ENCODE measurements around the gene PDCD1.

The PDCD1 gene

DNA sequence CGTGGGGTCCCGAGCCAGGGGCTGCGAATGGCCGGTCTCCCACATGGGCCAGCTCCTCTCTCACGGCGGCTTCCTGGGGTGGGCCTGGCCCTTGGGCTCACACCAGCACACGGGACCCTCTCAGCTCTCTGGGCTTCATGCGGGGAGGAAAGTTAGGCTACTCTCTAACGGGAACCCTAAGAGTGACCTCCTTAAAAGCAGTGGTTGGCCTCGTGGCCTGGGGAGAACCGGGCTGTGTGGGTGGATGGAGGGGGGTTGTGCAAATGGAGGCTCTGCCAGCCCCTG is 36.7 kb upstream of the PDCD1 start:
- no peak for DNase-seq

DNA sequence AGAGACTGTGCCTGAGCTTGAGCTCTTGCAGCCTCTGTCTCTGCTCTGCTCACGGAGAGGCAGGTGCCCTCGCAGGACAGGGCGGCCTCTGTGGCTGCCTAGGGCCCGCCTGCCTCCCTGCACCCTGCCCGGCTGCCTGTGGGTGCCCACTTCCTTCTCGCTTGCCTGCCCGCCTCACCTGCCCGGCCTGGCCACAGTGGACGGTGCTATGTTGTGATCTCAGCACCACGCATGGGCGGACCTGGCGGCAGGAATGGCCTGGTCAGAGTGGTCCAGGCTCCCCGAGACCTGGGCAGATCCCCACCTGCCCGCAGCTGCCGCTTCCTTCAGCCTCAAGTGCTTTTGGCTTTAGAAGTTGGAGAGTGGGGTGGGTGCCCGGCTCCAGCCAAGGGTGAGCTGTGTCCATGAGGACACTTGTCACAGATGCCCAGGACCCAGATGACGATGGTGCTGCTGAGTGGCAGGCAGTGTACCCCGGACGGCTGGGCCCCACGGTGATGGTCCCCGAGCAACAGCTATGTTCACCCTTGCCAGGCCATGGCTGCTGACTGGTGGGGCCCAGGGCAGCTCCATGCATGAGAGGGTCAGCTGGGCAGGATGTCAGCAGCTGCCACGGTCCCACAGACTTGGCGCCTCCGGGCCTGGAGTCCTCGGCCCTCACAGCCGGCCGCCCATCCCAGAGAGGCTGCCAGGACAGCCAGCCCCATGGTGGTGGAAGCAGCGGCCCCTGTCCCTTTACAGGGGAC is 36.2 kb upstream of the PDCD1 start:
- no peak for DNase-seq

DNA sequence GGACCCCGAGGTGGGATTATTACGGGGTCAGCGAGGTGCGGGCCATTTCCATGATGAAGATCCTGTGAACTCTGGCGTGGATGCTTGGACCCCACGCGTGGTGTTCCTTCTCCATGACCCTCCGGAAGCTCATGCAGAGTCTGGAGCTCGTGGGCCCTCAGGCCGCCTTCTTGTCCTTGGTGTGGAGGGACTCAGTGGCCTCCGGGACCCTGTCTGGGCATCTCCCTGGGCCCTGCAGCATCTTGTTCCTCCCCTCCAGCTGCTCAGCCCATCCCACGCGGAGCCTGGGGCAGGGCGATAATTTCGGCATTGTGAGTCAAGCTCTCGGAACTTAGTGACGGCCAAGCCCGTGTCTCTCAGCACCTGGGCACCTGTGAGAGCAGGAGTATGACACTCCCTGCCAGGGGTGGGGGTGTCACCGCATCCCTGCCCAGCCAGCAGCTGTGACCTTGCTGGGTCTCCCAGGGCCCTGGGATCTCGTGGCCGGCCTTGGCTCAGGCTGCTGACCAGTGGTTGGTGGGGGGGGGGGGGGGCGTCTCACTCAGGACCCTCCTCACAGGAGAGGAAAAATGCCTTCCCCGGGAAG is 35.5 kb upstream of the PDCD1 start:
- no peak for DNase-seq

DNA sequence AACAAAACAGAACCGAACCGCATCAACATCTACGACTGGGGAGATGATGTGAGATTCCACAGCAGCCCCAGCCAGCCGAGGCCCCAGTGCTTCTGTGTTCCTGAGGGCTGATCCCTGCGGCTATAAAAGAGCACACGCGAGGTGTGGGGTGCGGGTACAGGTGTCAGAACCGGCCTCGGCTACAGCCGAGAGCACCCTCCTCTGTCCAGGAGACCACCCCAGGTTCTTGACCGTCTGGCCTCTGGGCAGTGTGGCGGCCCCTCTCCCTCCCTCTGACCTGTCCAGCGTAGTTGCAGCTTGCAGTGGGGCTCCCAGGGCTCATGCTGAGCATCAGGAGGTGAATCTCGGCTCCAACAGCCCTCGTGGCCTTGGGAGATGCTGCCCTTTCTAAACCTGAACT is 34.6 kb upstream of the PDCD1 start:
- DNase-seq: no peak

DNA sequence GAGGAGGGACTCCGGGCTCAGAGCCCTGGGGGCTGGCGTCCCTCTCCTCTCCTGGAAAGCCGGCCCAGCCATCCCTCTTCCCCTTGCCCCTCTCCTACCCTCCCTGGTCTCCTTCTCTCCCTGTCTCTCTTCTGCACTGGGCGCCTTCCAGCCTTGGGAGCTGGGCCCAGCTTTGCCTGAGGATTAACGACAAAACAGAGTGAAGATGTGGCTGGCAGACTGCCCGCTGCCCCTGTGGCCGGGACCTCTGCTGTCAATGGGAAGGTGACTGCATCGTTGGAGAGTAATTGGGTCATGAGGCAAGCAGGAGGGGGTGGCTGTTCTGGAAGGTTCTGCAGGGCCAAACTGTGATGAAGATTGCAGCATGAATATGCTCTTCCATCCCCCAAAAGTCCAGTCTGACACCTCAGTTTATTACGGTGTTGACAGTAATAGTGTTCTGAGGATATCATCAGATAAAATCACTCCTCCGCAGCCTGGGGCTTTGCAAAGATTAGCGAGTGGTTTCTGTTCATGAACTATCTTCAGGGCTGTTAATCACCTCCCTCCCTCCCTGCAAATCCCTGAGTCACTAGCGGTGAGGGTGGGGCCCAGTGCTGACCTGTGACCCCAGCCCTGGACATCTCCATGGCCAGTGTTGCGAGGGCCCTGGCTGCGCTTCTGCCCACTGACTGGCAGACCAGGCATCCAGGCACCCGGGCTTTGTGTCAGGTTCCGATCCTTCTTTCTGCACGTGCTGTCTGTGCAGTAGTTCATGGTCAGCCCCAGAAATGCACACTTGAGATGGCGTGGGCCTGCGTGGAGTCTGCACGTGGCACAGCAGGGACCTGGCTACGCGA is 33.8 kb upstream of the PDCD1 start:
- DNase-seq: no peak

DNA sequence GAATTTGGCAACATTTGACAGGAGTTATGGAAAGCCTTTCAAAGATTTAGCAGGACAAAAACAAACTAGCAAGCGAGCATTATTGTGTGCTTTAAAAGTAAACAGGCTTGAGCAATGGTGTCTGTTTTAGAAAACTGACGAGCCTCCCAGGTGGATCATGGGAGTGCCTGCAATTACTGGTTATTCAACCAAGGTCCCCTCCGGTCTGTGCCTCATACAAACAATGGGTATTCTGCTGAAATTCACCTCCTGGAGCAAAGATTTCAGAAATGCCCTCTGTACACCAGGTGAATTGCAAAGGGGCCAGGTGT is 33.2 kb upstream of the PDCD1 start:
- no peak for DNase-seq

GRCh38 chr2:241891315-241891987 is 32.8 kb upstream of the PDCD1 start:
- no peak for DNase-seq

DNA sequence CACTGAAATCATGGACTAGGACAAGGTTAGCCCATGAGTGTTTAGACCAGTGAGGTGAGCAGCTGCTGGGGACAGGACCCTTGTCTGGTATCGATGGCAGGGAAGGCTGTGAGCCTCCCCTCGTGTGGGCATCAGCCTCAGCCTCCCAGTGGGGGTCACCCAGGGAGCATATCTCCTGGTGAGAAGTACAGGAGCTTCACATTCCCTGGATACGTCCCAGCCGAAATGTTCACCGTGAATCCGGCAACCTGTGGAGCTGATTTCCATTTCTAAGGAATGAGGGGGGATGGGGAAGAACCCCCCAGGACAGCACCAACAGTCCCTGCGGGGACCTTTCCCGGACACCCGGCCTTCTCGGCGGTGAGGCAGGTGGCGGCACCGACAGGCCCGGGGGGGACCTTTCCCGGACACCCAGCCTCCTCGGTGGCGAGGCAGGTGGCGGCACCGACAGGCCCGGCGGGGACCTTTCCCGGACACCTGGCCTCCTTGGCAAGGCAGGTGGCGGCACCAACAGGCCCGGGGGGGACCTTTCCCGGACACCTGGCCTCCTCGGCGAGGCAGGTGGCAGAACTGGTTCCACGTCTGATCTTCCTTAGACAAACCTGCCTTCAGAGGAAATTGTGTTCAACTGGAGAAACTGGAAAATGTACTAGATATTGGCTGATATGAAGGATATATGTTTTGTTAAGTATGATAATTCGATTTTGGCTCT is 32.0 kb upstream of the PDCD1 start:
- DNase-seq: no peak

DNA sequence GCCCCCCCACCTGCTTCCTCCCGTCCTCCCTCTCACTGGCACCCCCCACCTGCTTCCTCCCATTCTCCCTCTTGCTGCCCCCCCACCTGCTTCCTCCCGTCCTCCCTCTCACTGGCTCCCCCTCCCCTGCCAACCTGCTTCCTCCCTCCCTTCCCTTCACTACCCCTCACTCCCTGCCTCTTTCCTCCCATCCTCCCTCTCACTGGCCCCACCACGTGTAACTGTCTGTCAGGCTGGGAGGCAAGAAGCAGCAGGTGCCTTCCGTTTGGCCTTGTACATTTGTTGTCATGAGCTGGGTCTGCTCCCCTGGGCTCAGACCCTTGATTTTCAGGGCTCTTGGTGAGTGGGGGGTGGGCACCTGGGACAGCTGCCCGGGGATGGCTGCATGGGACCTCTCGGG is 29.9 kb upstream of the PDCD1 start:
- DNase-seq: no peak

- peak; percentile 15 for DNase-seq
Measured at GRCh38 chr2:241887806-241888522, 29.3 kb upstream of the PDCD1 start.

DNA sequence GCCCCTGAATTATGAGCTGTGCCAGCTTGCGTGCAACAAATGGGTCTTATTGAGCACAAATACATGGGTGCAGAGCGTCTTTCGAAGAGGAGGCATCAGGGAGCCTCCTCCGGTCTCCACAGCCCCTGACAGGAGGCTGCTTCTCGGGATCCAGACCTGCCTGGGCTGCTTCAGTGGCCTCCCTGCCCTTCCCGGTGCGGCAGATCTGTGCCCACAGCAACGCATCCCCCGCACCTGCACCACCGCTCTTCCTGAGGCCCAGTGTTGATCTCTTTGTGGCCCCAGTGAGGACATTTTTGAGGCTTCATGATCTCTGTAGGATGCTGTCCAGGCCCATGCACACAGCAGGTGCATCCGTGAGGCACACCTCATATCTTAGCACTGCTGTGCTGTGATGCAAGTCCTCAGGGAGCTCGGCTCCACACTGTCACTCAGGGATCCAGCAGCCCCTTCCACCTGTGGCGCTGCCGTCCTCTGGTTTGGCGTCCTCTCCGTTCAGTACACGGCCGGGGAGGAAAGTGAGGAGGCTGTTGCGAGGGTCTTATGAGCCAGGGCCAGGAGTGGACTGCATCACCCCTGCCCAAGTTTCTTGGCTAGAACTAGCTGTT is 28.2 kb upstream of the PDCD1 start:
- DNase-seq: no peak

- peak; percentile 39 for DNase-seq
Measured at GRCh38 chr2:241885946-241886643, 27.4 kb upstream of the PDCD1 start.

GRCh38 chr2:241885291-241885945 is 26.7 kb upstream of the PDCD1 start:
- peak; percentile 68 for DNase-seq

GRCh38 chr2:241884951-241885290 is 26.2 kb upstream of the PDCD1 start:
- no peak for DNase-seq

GRCh38 chr2:241882091-241882625 is 23.5 kb upstream of the PDCD1 start:
- no peak for DNase-seq

DNA sequence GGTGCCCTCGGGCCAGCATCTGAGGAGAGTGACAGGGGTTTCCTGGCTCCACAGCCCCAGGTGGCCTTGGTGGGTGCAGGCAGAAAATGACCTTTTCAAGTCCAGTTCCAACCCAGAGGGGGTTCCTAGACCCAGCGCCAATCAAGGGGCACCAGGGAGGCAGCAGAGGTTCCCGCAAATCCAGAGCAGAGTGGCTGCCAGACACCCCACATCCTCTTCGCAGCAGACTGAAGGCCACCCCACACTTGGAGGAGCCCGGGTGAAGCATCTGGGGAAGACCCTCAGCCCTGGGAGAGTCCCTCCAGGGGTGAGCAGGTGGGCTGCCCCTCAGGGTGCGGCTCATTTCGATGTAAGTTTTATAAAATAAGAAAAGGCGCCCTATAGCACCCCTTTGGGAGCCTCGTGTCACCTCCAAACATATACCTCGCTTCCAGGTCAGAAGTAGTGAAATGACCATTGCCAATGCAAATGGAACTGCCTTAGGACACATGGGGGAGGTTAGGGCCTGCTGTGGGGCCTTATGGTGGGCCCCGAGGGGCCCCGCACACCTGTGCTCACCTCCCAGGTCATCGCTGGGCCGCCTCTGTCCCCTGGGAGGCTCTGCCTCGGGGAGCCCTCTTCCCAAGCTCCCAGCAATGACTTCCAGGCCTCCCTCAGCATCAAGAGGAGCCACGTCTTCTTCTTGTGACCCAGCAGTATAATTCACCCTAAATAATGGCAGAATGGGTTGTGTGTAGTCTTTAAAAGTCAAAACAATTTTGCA is 21.8 kb upstream of the PDCD1 start:
- no peak for DNase-seq

DNA sequence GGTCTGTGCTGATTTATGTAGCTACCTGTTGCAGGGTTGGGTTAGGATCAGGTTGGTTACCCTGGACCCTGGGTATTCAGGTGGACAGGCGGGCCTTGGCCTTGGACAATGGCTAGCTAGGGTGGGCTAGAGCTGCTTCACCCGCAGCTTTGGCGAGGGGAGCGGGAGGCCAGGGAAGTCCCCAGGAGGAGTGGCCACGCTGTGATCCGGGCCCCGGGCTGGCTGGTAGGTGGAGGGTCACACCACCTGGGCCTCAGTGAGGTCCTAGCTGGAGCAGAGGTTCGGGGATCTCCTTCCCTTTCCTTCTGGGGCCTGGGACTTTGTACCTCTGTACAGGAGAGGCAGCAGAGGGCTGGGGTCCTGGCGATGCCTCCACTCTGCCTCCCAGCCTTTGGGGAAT is 20.6 kb upstream of the PDCD1 start:
- no peak for DNase-seq

- peak; percentile 83 for DNase-seq
Measured at GRCh38 chr2:241877989-241878970, 19.6 kb upstream of the PDCD1 start.
